MCF 10A (cell line): ENCODE data around the gene CDC42EP1. TPM values are rescaled to one million over a fixed set of nuclear protein-coding genes. Genes with fewer than 3 reads are reported as not detected.

Experiments
- BruUV-seq: library from RNA; stranded (reverse); fragments of 400-500 nt; replicated peaks from 2 replicates; lab custom pipeline; 2021; lab: Mats Ljungman, UMichigan
- CTCF ChIA-PET: fragments of 300-600 bp; sonication (Branson Sonifier 250); formaldehyde crosslinking; extraction: SDS; loops from one replicate; lab custom pipeline; 2021; ENCODE audit warnings: antibody characterized with exemption, inconsistent platforms; lab: Yijun Ruan, JAX
- POLR2A ChIA-PET: fragments of 300-600, 350-650 bp; sonication (Branson Sonifier 250); formaldehyde crosslinking; extraction: SDS; loops from one replicate; lab custom pipeline; 2020; ENCODE audit warnings: antibody characterized with exemption, inconsistent platforms; lab: Yijun Ruan, JAX
- DNase-seq: peaks from one replicate; pipeline ENCODE4 v3.0.0-alpha.2; 2018; ENCODE audit not compliant: unreplicated experiment
- H3K27ac Mint-ChIP-seq: one replicate; pipeline ENCODE4 v1.8.0; 2022; ENCODE audit warnings: mild to moderate bottlenecking, low read depth, mixed read lengths; ENCODE audit not compliant: unreplicated experiment
- H3K27me3 Mint-ChIP-seq: one replicate; pipeline ENCODE4 v1.8.0; 2022; ENCODE audit warnings: mixed read lengths; ENCODE audit not compliant: insufficient read depth, unreplicated experiment
- H3K36me3 Mint-ChIP-seq: one replicate; pipeline ENCODE4 v1.8.0; 2022; ENCODE audit warnings: mild to moderate bottlenecking, moderate library complexity, mixed read lengths; ENCODE audit not compliant: insufficient read depth, unreplicated experiment
- H3K4me1 Mint-ChIP-seq: one replicate; pipeline ENCODE4 v1.8.0; 2022; ENCODE audit warnings: mixed read lengths; ENCODE audit not compliant: insufficient read depth, unreplicated experiment
- H3K4me3 Mint-ChIP-seq: one replicate; pipeline ENCODE4 v1.8.0; 2022; ENCODE audit warnings: mild to moderate bottlenecking, moderate library complexity, mixed read lengths; ENCODE audit not compliant: unreplicated experiment
- H3K9me3 Mint-ChIP-seq: one replicate; pipeline ENCODE4 v1.8.0; 2022; ENCODE audit warnings: mixed read lengths; ENCODE audit not compliant: unreplicated experiment
- CTCF ChIP-seq: fragments of 200-600 bp; IDR thresholded peaks from one replicate; pipeline ENCODE4 v1.8.0; 2022; ENCODE audit warnings: antibody characterized with exemption, mild to moderate bottlenecking; ENCODE audit not compliant: unreplicated experiment
- intact Hi-C: fragments of 100-400 bp; cut with micrococcal nuclease; formaldehyde crosslinking; loops from 2 replicates; pipeline ENCODE4 v1.14.1; 2022
- total RNA-seq: library from RNA; stranded (reverse); gene quantifications from 2 replicates; pipeline ENCODE4 v1.2.3, GENCODE V29; 2022

The CDC42EP1 gene
- total RNA-seq, 1 experiment from 2014 or later = 148 TPM

- CTCF ChIA-PET = interaction anchor here (0.8 to 15.3 kb wide), 4 partner anchors 10 to 47 kb away, joined by 4 to 667 read pairs (median 10); no protein-coding TSS in a partner anchor
- TF ChIP-seq CTCF = no peak
- Mint-ChIP-seq H3K27me3 (no peaks in the 10 kb centered on the region), H3K9me3 (no peaks in the 10 kb centered on the region), H3K4me1 (peaks cover 12% of the 10 kb centered on the region), H3K4me3 (no peak overlapping the region), H3K36me3 (peaks cover 10% of the 10 kb centered on the region), H3K27ac (no peak overlapping the region)
- no peak for DNase-seq
- no TSS peak for BruUV-seq
- intact Hi-C loops = no loop called here
- POLR2A ChIA-PET = interaction anchor here (0.6 to 0.7 kb wide), 3 partner anchors 11 to 49 kb away, joined by 3 to 4 read pairs (median 3); no protein-coding TSS in a partner anchor
Measured at GRCh38 chr22:37557321-37558001, 2.8 kb upstream of the CDC42EP1 start.

GRCh38 chr22:37558815-37559214, 1.5 kb upstream of the CDC42EP1 start:
- peaks cover 22% of the 10 kb centered on the region for H3K4me1 Mint-ChIP-seq
- peaks cover 12% of the 10 kb centered on the region for H3K36me3 Mint-ChIP-seq
- no TSS peak for BruUV-seq
- DNase-seq = no peak
- no peak overlapping the region for H3K4me3 Mint-ChIP-seq
- no peaks in the 10 kb centered on the region for H3K27me3 Mint-ChIP-seq
- TF ChIP-seq CTCF = no peak
- ChIA-PET CTCF (interaction anchor here (0.6 to 15.3 kb wide), 3 partner anchors 8 to 51 kb away, joined by 3 to 667 read pairs (median 16); no protein-coding TSS in a partner anchor), POLR2A (interaction anchor here (0.7 kb wide), 1 partner anchor 81 kb away, joined by 3 read pairs; no protein-coding TSS in a partner anchor)
- H3K27ac Mint-ChIP-seq = no peak overlapping the region
- H3K9me3 Mint-ChIP-seq = no peaks in the 10 kb centered on the region
- intact Hi-C loops = no loop called here

GRCh38 chr22:37559521-37559900, 769 bp upstream of the CDC42EP1 start:
- peaks cover 26% of the 10 kb centered on the region for H3K4me1 Mint-ChIP-seq
- H3K27me3 Mint-ChIP-seq = no peaks in the 10 kb centered on the region
- CTCF ChIA-PET = interaction anchor here (15.3 kb wide), 1 partner anchor 14 kb away, joined by 667 read pairs; no protein-coding TSS in a partner anchor
- no peak for DNase-seq
- TF ChIP-seq CTCF = no peak
- peak overlapping the region; percentile 31 for H3K27ac Mint-ChIP-seq
- peak overlapping the region; percentile 81 for H3K4me3 Mint-ChIP-seq
- intact Hi-C loops = no loop called here
- POLR2A ChIA-PET = interaction anchor here (8.6 kb wide), 1 partner anchor 16 kb away, joined by 194 read pairs; no protein-coding TSS in a partner anchor
- peaks cover 17% of the 10 kb centered on the region for H3K36me3 Mint-ChIP-seq
- H3K9me3 Mint-ChIP-seq = no peaks in the 10 kb centered on the region
- BruUV-seq = no TSS peak

GRCh38 chr22:37560608-37561211, 430 bp downstream of the CDC42EP1 start:
- Mint-ChIP-seq H3K4me1 (peaks cover 26% of the 10 kb centered on the region), H3K4me3 (peak overlapping the region; percentile 81), H3K9me3 (no peaks in the 10 kb centered on the region), H3K36me3 (peaks cover 25% of the 10 kb centered on the region), H3K27me3 (no peaks in the 10 kb centered on the region), H3K27ac (peak overlapping the region; percentile 71)
- intact Hi-C loops = loop anchor here (1.0 to 10.0 kb wide), 2 partner anchors 18 to 86 kb away; no protein-coding TSS in a partner anchor
- POLR2A ChIA-PET = interaction anchor here (0.6 to 8.6 kb wide), 4 partner anchors 10 to 80 kb away, joined by 3 to 194 read pairs (median 9); no protein-coding TSS in a partner anchor
- peak; percentile 35 for DNase-seq
- no peak for TF ChIP-seq CTCF
- BruUV-seq = no TSS peak
- CTCF ChIA-PET = interaction anchor here (0.6 to 15.3 kb wide), 7 partner anchors 9 to 243 kb away, joined by 3 to 667 read pairs (median 6); no protein-coding TSS in a partner anchor
